ENCODE results near the gene GNGT2. TPM values are rescaled to one million over a fixed set of nuclear protein-coding genes. Genes with fewer than 3 reads are reported as not detected.

The GNGT2 gene
- total and polyA plus RNA-seq, 2 of the 4 experiments (the other 2 are of a cell fraction), result 0.18 to 0.79 TPM

- dilution Hi-C loops (cut with HindIII; ENCODE audit: low sequenced_read_pairs, unreplicated experiment), result no loop called here
- in situ Hi-C loops (cut with MboI; ENCODE audit: low sequenced_read_pairs), result no loop called here
- Histone ChIP-seq H3K27me3 (ENCODE audit: control insufficient read depth, insufficient read depth, low read length) (peaks cover 11% of the 10 kb centered on the region; the same call in 1 of the 2 replicates), H2BK5ac (ENCODE audit: low read depth, low read length, poor library complexity, severe bottlenecking) (no peak overlapping the region), H3K9me3 (ENCODE audit: control insufficient read depth, insufficient read depth, low read length) (no peaks in the 10 kb centered on the region), H3K4me3 (ENCODE audit: insufficient read depth, low read depth, low read length) (no peak overlapping the region), H4K91ac (ENCODE audit: insufficient read depth, low read depth, low read length) (no peak overlapping the region), H3K27ac (ENCODE audit: insufficient read depth, low read length) (no peak overlapping the region), H3K14ac (replicated peaks; ENCODE audit: low read depth, low read length) (no peak overlapping the region), H4K5ac (ENCODE audit: low read depth, low read length) (no peak overlapping the region), H3K23ac (ENCODE audit: low read depth, low read length) (no peak overlapping the region), H3K9me1 (ENCODE audit: insufficient read depth, low read length) (no peaks in the 10 kb centered on the region), H2AK9ac (replicated peaks; ENCODE audit: low read depth, low read length, poor library complexity) (no peak overlapping the region), H3K4me2 (ENCODE audit: low read depth, low read length) (no peak overlapping the region), H3K36me3 (ENCODE audit: control insufficient read depth, insufficient read depth, low read length) (no peaks in the 10 kb centered on the region), H2AK5ac (ENCODE audit: low read depth, low read length) (no peak overlapping the region), H3K56ac (ENCODE audit: extremely low read depth, insufficient read depth, low read length) (no peak overlapping the region), H3K9ac (ENCODE audit: low read depth, low read length) (no peak overlapping the region), H3K4me1 (ENCODE audit: control insufficient read depth, insufficient read depth, low read length) (no peaks in the 10 kb centered on the region), H2BK20ac (ENCODE audit: low read depth, low read length) (no peak overlapping the region), H4K20me1 (ENCODE audit: insufficient read depth, low read length) (no peaks in the 10 kb centered on the region), H3K18ac (ENCODE audit: low read depth, low read length) (no peak overlapping the region), H2BK120ac (ENCODE audit: low read depth, low read length) (no peak overlapping the region), H4K8ac (ENCODE audit: low read depth in 2 of 2, low read length in 2 of 2) (no peak overlapping the region), H3K4ac (ENCODE audit: low read depth, low read length) (no peak overlapping the region), H3K79me1 (ENCODE audit: low read depth in 1 of 2, low read length in 2 of 2) (no peaks in the 10 kb centered on the region), H2AFZ (replicated peaks; ENCODE audit: low read length, poor library complexity) (no peak overlapping the region), H2BK15ac (ENCODE audit: low read depth, low read length) (no peak overlapping the region)
- ATAC-seq (ENCODE audit: low read depth), result no peak
- no TSS peak for BruUV-seq (replicated peaks)
- ChIA-PET POLR2A (ENCODE audit: unreplicated experiment) (no interaction called here), CTCF (interaction anchor here (0.6 to 1.4 kb wide), 4 partner anchors 13 to 117 kb away, joined by 3 to 5 read pairs (median 4); no protein-coding TSS in a partner anchor)
- 0% methylated on average over 1 of the region's 4 CpGs; no CpG with 5 or more reads in 1 of the 2 experiments for WGBS, 2 experiments (ENCODE audit: extremely low coverage in 2 of 2, insufficient read length in 1 of 2)
- no peak for TF ChIP-seq SMC3 (IDR thresholded peaks at IDR 0.05; ENCODE audit: low read depth, low read length)
- no peak for TF ChIP-seq MAZ (IDR thresholded peaks at IDR 0.05; ENCODE audit: borderline replicate concordance, low read depth, low read length)
- TF ChIP-seq CTCF (conservative IDR thresholded peaks at IDR 0.05; ENCODE audit: low read depth, low read length), result no peak
- no peak for TF ChIP-seq RFX5 (IDR thresholded peaks at IDR 0.05; ENCODE audit: low read depth, low read length)
- intact Hi-C loops (cut with micrococcal nuclease), result no loop called here
- DNase-seq, result no peak
These were observed 43.7 kb upstream of the GNGT2 start for GRCh38 chr17:49254066-49254465.

Measured in IMR-90 (cell line).